CD4-positive, alpha-beta T cell treated with Interleukin-1 beta for 1 hour (primary cell): ENCODE data around the gene MYO1C.

Experiments used
- DNase-seq, 2 donors: peaks; one replicate each; pipeline ENCODE4 v3.0.0-alpha.2; 2020 to 2022

Gene MYO1C

GRCh38 chr17:1484060-1484535, 8.4 kb downstream of the MYO1C start:
- DNase-seq, result no peak

GRCh38 chr17:1482680-1483079, 9.8 kb downstream of the MYO1C start:
- no peak for DNase-seq

GRCh38 chr17:1481736-1482135, 10.8 kb downstream of the MYO1C start:
- DNase-seq, result no peak

GRCh38 chr17:1480747-1481465, 11.6 kb downstream of the MYO1C start:
- DNase-seq, result no peak

GRCh38 chr17:1478418-1478817, 14.1 kb downstream of the MYO1C start:
- no peak for DNase-seq

- DNase-seq, result no peak
Observed at GRCh38 chr17:1475321-1475854, 17.1 kb downstream of the MYO1C start.

- DNase-seq, result no peak
Observed at GRCh38 chr17:1474402-1475189, 17.9 kb downstream of the MYO1C start.

- peak in 1 of 2 donors; percentile 45 for DNase-seq
Observed at GRCh38 chr17:1473841-1474240, 18.6 kb downstream of the MYO1C start.

GRCh38 chr17:1473170-1473569, 19.3 kb downstream of the MYO1C start:
- no peak for DNase-seq

- no peak for DNase-seq
Observed at GRCh38 chr17:1471911-1472821, 20.3 kb downstream of the MYO1C start.

GRCh38 chr17:1471490-1471889, 21.0 kb downstream of the MYO1C start:
- no peak for DNase-seq

- DNase-seq, result no peak
Observed at GRCh38 chr17:1470755-1471462, 21.6 kb downstream of the MYO1C start.

GRCh38 chr17:1470071-1470754, 22.3 kb downstream of the MYO1C start:
- DNase-seq, result no peak

- DNase-seq, result no peak
Observed at GRCh38 chr17:1469231-1469852, 23.1 kb downstream of the MYO1C start.

GRCh38 chr17:1467898-1468492, 24.5 kb downstream of the MYO1C start:
- DNase-seq, result peak in 1 of 2 donors; percentile 64

- no peak for DNase-seq
Observed at GRCh38 chr17:1467258-1467657, 25.2 kb downstream of the MYO1C start.

- DNase-seq, result no peak
Observed at GRCh38 chr17:1464186-1464585, 28.3 kb downstream of the MYO1C start.

GRCh38 chr17:1462164-1463112, 30.0 kb downstream of the MYO1C start:
- DNase-seq, result peak in 1 of 2 donors; percentile 8

GRCh38 chr17:1461198-1461944, 31.1 kb downstream of the MYO1C start:
- no peak for DNase-seq
